ENCODE data around the gene CFAP97D1. TPM values are rescaled to one million over a fixed set of nuclear protein-coding genes. Genes with fewer than 3 reads are reported as not detected.

The CFAP97D1 gene
- total RNA-seq, 1 donor from 2014 or later: 1.4 TPM

DNA sequence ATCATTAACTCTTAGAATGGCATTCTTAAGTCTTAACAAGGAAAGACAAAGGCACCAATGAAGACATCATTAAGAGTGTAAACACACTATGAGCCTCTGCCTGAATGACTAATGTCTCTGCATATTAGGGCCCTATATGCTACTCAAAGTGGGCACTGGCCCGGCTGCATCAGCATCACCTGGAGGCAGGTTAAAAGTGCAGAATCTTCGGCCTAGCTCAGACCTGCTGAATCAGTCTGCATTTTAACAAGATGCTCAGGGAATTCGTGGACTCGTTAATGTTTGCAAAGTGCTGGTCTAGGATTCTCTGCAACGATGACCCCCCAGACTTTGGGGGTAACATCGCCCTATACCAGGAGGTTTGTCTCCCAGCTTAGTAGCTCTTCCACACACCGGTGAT is 46.0 kb downstream of the CFAP97D1 start:
- DNase-seq (ENCODE audit: low spot score): no peak

DNA sequence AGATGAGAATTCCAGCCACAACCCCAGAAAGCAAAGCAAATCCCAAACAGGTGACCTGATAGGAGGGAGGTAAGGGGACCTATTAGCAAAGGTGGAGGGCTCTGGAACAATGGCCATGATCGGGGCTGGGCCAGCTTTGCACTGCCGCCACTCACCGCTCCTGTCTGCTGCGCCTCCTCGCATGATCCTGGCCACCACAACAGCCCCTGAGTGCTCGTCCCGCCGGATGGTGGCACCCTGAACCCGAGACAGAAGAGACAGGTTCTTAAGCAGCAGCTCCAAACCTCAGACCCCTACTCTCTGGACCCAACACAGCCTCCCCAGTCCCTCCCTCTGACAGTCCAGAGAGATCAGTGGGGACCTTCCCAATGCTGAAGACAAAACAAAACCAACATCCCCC is 47.4 kb downstream of the CFAP97D1 start:
- DNase-seq (ENCODE audit: low spot score): no peak

DNA sequence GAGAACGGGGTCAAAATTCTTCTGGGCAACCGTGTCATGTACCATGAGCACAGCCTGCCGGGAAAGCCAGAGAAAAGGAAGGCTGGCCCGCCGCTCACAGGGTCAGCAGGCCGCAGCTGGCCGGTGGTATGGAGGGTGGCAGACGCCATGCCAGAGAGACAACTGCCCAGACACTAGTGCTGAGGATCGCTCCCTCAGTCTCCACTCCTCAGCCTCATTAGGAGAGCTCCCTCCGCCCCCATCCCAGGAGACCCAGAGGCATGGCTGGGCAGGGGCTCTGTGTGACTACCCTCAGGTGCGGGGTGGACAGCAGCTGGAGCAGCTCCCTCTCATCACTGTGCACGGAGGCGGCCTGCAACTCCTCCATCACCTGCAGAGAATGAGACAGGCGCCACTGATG is 49.5 kb downstream of the CFAP97D1 start:
- DNase-seq (ENCODE audit: low spot score): no peak

DNA sequence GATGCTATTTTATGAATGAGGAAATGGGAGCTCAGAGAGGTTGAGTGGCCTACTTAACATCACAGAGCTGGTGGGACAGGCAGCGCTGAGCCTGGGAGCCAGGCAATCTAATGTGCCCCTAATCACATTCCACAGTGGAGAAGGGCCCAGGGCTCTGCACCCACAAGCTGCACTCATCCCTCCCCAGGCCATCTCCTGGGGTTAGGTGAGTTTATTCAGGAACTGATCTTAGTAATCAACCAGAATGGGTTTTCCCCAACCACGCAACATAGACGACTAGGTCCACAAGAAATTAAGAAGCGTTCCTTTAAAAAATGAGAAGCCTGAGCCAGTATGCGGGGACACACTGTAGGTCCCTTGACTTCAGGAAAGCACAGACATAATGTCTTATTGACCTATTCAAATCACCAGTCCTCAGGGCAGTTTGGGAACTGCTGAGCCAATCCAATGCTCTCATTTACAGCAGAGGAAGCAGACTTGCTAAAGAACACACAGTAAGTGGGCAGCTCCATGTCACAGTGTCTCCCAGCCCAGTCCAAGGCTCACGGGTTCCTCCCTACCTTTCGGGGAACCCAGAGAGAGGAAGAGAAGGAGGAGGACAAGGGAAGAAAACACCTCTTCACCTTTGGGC is 50.4 kb downstream of the CFAP97D1 start:
- DNase-seq (ENCODE audit: low spot score): no peak

DNA sequence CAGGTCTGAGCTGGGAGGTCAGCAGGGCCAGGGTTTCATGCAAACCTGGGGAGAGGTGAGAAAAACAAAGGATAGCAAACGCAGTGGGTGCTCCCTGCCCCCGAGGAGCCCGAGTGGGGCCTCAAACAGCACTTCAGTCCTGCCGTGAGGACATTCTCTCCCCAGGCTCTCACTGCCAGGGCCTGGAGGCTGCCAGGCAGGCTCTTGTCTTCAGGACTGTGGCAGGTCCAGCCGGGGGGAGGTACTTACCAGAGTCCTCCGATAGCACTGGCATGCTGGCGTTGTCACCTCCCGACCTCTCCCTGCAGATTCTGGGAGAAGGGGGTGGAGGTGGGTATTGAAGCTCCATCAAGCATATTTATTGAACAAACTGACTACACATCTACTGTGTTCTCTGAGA is 51.4 kb downstream of the CFAP97D1 start:
- no peak for DNase-seq (ENCODE audit: low spot score)

DNA sequence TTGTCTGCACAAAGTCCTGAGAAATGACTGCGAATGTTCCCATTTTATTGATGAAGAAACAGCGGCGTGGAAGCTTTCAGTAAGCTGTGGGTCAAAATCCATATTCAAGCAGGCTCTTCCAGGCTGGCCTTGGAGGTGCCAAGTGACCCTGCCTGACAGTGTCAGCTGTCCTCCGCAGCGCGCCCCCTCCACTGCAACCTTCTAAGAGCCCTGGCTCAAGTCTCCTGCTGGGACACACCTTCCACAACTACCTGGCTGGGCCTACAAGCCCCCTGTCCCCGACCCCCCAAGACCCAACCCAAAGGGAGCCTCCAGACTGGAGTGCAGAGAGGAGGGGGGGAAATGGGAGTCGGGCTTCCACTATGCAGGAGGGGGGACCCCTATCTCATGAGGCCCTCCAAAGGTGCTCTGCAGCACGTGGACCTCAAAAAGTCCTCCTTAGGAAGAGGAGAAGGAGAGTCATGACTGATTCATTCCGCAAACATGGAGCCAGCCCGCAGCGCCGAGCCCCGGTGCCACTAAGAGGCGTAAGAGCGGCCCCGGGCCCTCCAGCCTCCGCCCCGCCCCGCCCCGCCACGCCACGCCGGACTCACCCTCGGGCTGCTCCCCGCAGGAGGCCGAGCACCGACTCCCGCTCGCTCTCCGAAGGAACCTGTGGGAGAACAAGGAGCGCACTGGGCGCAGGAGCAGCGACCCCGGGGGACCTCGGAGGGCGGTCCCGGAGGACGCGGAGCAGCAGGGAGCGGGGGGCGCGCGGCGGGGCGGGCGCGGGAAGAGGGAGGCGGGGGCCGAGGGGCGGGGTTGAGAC is 52.1 kb downstream of the CFAP97D1 start:
- DNase-seq (ENCODE audit: low spot score): peak; percentile 50

DNA sequence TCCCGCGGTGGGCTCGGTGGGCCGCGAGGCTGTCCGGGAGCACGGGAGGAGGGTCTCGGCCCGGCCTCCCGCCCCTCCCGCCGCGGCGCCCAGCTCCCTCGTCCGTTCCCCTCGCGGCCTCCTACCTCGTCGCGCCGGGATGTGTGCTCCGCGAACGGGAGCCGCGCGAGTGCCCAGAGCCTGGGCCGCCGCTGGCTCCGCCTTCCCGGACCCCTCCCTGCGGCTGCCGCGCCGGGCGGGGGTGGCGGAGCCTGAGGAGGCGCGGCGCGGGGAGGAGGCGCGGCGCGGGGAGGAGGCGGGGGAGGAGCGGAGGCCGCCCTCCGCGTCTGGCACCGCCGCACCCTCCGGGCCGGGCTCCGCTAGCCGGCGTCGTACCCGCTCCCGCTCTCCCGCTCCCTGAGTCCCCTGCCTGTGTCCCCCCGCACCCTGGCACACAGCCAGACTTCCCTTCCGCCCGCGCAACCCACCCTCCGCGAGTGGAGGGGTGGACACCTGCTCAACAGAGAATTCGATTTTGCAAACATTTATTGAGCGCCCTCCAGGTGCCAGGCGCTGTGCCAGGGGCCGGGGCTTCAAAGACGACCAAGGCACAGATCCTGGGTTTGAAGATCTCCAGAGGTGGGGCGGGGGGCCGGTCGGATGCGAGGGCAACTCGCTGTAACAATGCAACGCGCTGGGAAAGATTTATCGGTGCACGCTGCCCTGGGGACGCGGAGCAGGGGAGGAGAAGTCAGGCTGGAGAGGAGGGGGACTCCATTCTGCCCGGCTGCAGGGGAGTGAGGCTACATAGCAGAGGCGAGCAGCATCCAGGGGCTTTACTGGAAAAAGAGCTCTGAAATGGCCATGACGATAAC is 53.0 kb downstream of the CFAP97D1 start, which contains the start of gene MPP3:
MPP3 (minus strand) TSS at position 171 of the 854 bp plus-strand sequence. CDS start 1,240 bp downstream, outside the sequence.
- peak; percentile 81 for DNase-seq (ENCODE audit: low spot score)

DNA sequence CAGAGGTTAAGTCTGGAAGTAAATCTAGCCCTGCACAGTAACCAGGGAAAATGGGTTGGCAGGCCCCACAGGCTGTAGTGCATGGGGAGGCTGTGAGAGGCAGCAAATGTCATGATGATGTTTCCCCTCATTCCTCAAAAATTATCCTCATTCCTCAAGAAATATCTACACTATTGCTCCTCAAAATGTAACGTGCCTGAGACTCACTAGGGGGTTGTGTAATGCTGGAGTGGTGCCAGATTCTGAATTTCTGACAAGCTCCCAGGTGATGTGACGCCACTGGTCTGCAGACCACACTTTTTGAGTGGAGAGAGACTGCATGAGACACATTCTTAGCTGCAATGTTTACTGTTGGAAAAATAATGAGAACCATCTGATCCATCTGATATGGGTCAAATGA is 53.9 kb downstream of the CFAP97D1 start:
- no peak for DNase-seq (ENCODE audit: low spot score)

Other genes starting within 250 kb of the CFAP97D1 start
- gene ETV4, start 234.1 kb upstream of the CFAP97D1 start, total RNA-seq (ENCODE audit: insufficient read depth, low replicate concordance): not detected
- gene MEOX1, start 118.5 kb upstream of the CFAP97D1 start, total RNA-seq (ENCODE audit: insufficient read depth, low replicate concordance): 4.6 TPM
- 0.96 TPM for gene SOST, start 21.6 kb upstream of the CFAP97D1 start, total RNA-seq (ENCODE audit: insufficient read depth, low replicate concordance)
- 57.5 TPM for gene DUSP3, start 1.5 kb upstream of the CFAP97D1 start, total RNA-seq (ENCODE audit: insufficient read depth, low replicate concordance)
- gene MPP3, start 52.7 kb downstream of the CFAP97D1 start, total RNA-seq (ENCODE audit: insufficient read depth, low replicate concordance): 11.6 TPM
- not detected for gene CD300LG, start 66.7 kb downstream of the CFAP97D1 start, total RNA-seq (ENCODE audit: insufficient read depth, low replicate concordance)
- 5.5 TPM for gene MPP2, start 127.1 kb downstream of the CFAP97D1 start, total RNA-seq (ENCODE audit: insufficient read depth, low replicate concordance)
- not detected for gene PPY, start 162.0 kb downstream of the CFAP97D1 start, total RNA-seq (ENCODE audit: insufficient read depth, low replicate concordance)
- not detected for gene PYY, start 173.5 kb downstream of the CFAP97D1 start, total RNA-seq (ENCODE audit: insufficient read depth, low replicate concordance)
- 0.48 TPM for gene NAGS, start 224.2 kb downstream of the CFAP97D1 start, total RNA-seq (ENCODE audit: insufficient read depth, low replicate concordance)
- gene TMEM101, start 234.5 kb downstream of the CFAP97D1 start, total RNA-seq (ENCODE audit: insufficient read depth, low replicate concordance): 47.2 TPM